ENCODE measurements around the gene ZSWIM3.

The ZSWIM3 gene

GRCh38 chr20:45909336-45909808 is 52.0 kb downstream of the ZSWIM3 start:
- DNase-seq (ENCODE audit: low read depth in 2 of 3, low spot score in 2 of 3): no peak

GRCh38 chr20:45909817-45910669 is 52.6 kb downstream of the ZSWIM3 start:
- DNase-seq (ENCODE audit: low read depth in 2 of 3, low spot score in 2 of 3): no peak

GRCh38 chr20:45910670-45911485 is 53.5 kb downstream of the ZSWIM3 start:
- peak; percentile 94 to 98 (median 97) for DNase-seq (ENCODE audit: low read depth in 2 of 3, low spot score in 2 of 3)

- DNase-seq (ENCODE audit: low read depth in 2 of 3, low spot score in 2 of 3): peak in 2 of 3 experiments; percentile 17 to 22
These were observed 54.3 kb downstream of the ZSWIM3 start, which contains the start of gene PLTP for GRCh38 chr20:45911486-45912343. TSS of gene PLTP (minus strand) at chr20:45912155. CDS start at chr20:45911452, 703 bp downstream.

GRCh38 chr20:45912344-45912682 is 54.9 kb downstream of the ZSWIM3 start:
- no peak for DNase-seq (ENCODE audit: low read depth in 2 of 3, low spot score in 2 of 3)

GRCh38 chr20:45913116-45913515 is 55.7 kb downstream of the ZSWIM3 start:
- no peak for DNase-seq (ENCODE audit: low read depth in 2 of 3, low spot score in 2 of 3)

GRCh38 chr20:45917790-45918141 is 60.4 kb downstream of the ZSWIM3 start:
- no peak for DNase-seq (ENCODE audit: low read depth in 2 of 3, low spot score in 2 of 3)

- no peak for DNase-seq (ENCODE audit: low read depth in 2 of 3, low spot score in 2 of 3)
These were observed 60.8 kb downstream of the ZSWIM3 start for GRCh38 chr20:45918182-45918737.

GRCh38 chr20:45918779-45919537 is 61.5 kb downstream of the ZSWIM3 start:
- DNase-seq (ENCODE audit: low read depth in 2 of 3, low spot score in 2 of 3): no peak

- no peak for DNase-seq (ENCODE audit: low read depth in 2 of 3, low spot score in 2 of 3)
These were observed 62.4 kb downstream of the ZSWIM3 start for GRCh38 chr20:45919542-45920399.

- no peak for DNase-seq (ENCODE audit: low read depth in 2 of 3, low spot score in 2 of 3)
These were observed 63.3 kb downstream of the ZSWIM3 start for GRCh38 chr20:45920462-45921336.

- no peak for DNase-seq (ENCODE audit: low read depth in 2 of 3, low spot score in 2 of 3)
These were observed 64.1 kb downstream of the ZSWIM3 start for GRCh38 chr20:45921337-45922189.

GRCh38 chr20:45924391-45925261 is 67.2 kb downstream of the ZSWIM3 start:
- DNase-seq (ENCODE audit: low read depth in 2 of 3, low spot score in 2 of 3): no peak

- DNase-seq (ENCODE audit: low read depth in 2 of 3, low spot score in 2 of 3): no peak
These were observed 68.5 kb downstream of the ZSWIM3 start for GRCh38 chr20:45925821-45926506.

GRCh38 chr20:45926731-45927070 is 69.3 kb downstream of the ZSWIM3 start:
- no peak for DNase-seq (ENCODE audit: low read depth in 2 of 3, low spot score in 2 of 3)

All from activated CD8-positive, alpha-beta memory T cell treated with anti-CD3 and anti-CD28 coated beads for 48 hours (primary cell).